Fibroblast of lung (primary cell): ENCODE data around the gene SLF2. TPM values are rescaled to one million over a fixed set of nuclear protein-coding genes. Genes with fewer than 3 reads are reported as not detected.

Source experiments
- DNase-seq, 2 donors: peaks; one replicate each; pipeline versions ENCODE4 v3.0.0 to v3.0.0-alpha.2; 2010; ENCODE audit warnings: low read depth in 2 of 2
- H2AFZ ChIP-seq: 2 replicates; pipeline ENCODE4 v1.5.1; 2012; ENCODE audit warnings: low read length, control low read depth, inconsistent platforms
- H3K27ac ChIP-seq: 2 replicates; pipeline ENCODE4 v1.5.1; 2011; ENCODE audit warnings: low read length, control low read depth; ENCODE audit not compliant: insufficient read depth
- H3K27me3 ChIP-seq: 2 replicates; pipeline ENCODE4 v1.5.1; 2011; ENCODE audit warnings: mild to moderate bottlenecking, low read length; ENCODE audit not compliant: control insufficient read depth, insufficient read depth
- H3K36me3 ChIP-seq: 2 replicates; pipeline ENCODE4 v1.5.1; 2011; ENCODE audit warnings: low read length; ENCODE audit not compliant: control insufficient read depth, insufficient read depth
- H3K4me1 ChIP-seq: 2 replicates; pipeline ENCODE4 v1.5.1; 2011; ENCODE audit warnings: low read length; ENCODE audit not compliant: control insufficient read depth, insufficient read depth; ENCODE audit errors: extremely low read depth
- H3K4me2 ChIP-seq: 2 replicates; pipeline ENCODE4 v1.5.1; 2011; ENCODE audit warnings: low read length, control low read depth; ENCODE audit not compliant: insufficient read depth; ENCODE audit errors: extremely low read depth
- H3K4me3 ChIP-seq, 4 experiments: fragments of 200-600 bp in 1 of 4; sonication (generic) in 1 of 4; replicated peaks in 1 of 4; 2 replicates each; pipeline ENCODE4 v1.5.1; 2011 to 2016; ENCODE audit warnings: low read length in 4 of 4, low read depth in 3 of 4, mild to moderate bottlenecking in 3 of 4, control low read depth in 2 of 4, inconsistent platforms in 1 of 4, mixed read lengths in 1 of 4; ENCODE audit not compliant: insufficient read depth in 1 of 4; ENCODE audit errors: control extremely low read depth in 1 of 4
- H3K79me2 ChIP-seq: 2 replicates; pipeline ENCODE4 v1.5.1; 2012; ENCODE audit warnings: mild to moderate bottlenecking, low read length, inconsistent platforms; ENCODE audit not compliant: control insufficient read depth, insufficient read depth
- H3K9ac ChIP-seq: 2 replicates; pipeline ENCODE4 v1.5.1; 2011; ENCODE audit warnings: mild to moderate bottlenecking, low read length, control low read depth; ENCODE audit not compliant: insufficient read depth
- H3K9me3 ChIP-seq: 2 replicates; pipeline ENCODE4 v1.5.1; 2012; ENCODE audit warnings: low read depth, low read length; ENCODE audit not compliant: control insufficient read depth, insufficient read depth
- H4K20me1 ChIP-seq: 2 replicates; pipeline ENCODE4 v1.5.1; 2011; ENCODE audit warnings: low read length; ENCODE audit not compliant: control insufficient read depth, insufficient read depth; ENCODE audit errors: extremely low read depth
- CTCF ChIP-seq, 2 donors: IDR thresholded peaks in 1 of 2; conservative IDR thresholded peaks in 1 of 2; 1 replicate in 1 of 2; 2 replicates in 1 of 2; pipeline ENCODE4 v1.5.1; 2011 to 2012; ENCODE audit warnings: low read length in 2 of 2, control low read depth in 1 of 2, inconsistent platforms in 1 of 2, low read depth in 1 of 2, mild to moderate bottlenecking in 1 of 2
- EZH2 ChIP-seq: IDR thresholded peaks from 2 replicates; pipeline ENCODE4 v1.5.1; 2012; ENCODE audit warnings: low read length, control low read depth, mild to moderate bottlenecking; ENCODE audit errors: missing control alignments
- polyA plus RNA-seq, 2 donors: library from polyadenylated mRNA; depleted of rRNA in 1 of 2; stranded (reverse) in 1 of 2; unstranded in 1 of 2; fragments of >200 nt; gene quantifications; 2 replicates each; pipeline ENCODE4 v1.2.1, GENCODE V29; 2011 to 2012; ENCODE audit warnings: missing spikeins in 1 of 2
- total RNA-seq: library from RNA; depleted of rRNA; stranded (reverse); fragments of >200 nt; gene quantifications from 2 replicates; pipeline ENCODE4 v1.2.1, GENCODE V29; 2014

The SLF2 gene
- total and polyA plus RNA-seq, 2 donors (not counting 1 experiment from before 2014, with no cell fraction given) = 16.6 to 32.5 TPM

DNA sequence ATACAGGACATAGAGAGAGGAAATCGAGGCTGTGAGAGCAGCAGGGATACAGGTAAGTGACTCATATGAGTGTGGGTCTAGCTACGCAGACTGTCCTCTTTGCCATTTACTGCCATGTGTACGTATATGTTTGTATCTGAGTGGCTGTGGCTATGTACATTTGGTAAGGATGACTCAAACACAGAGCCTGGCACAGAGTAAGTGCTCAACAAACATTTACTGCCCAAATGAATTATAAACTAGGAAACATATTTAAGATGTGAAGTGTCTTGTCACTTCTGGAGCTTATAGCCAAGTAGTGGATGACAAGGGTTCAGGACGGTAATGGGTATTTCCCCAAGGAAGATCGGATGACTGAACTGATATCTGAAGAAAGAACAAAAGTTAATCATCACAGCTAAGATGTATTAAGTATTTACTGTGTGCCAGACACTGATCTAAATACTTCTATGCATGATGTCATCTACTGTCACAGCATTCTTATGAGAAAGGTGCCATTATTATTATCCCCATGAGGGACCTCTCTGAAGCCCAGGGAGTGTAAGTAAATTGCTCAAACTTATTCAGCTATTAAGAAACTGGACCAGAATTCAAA is 68.5 kb downstream of the SLF2 start:
- Histone ChIP-seq H3K9ac (no peak overlapping the region), H3K4me2 (no peak overlapping the region), H4K20me1 (no peaks in the 10 kb centered on the region), H3K4me3 (no peak overlapping the region), H3K9me3 (no peaks in the 10 kb centered on the region), H2AFZ (no peak overlapping the region), H3K27ac (no peak overlapping the region), H3K4me1 (no peaks in the 10 kb centered on the region), H3K79me2 (no peaks in the 10 kb centered on the region), H3K36me3 (peaks cover 9% of the 10 kb centered on the region), H3K27me3 (no peaks in the 10 kb centered on the region)
- DNase-seq = no peak
- TF ChIP-seq CTCF (conservative IDR thresholded peaks at IDR 0.05 in 1 of 2, IDR thresholded peaks at IDR 0.05 in 1 of 2; ENCODE audit: low read depth in 1 of 2, low read length in 2 of 2) (no peak), EZH2 (no peak)

DNA sequence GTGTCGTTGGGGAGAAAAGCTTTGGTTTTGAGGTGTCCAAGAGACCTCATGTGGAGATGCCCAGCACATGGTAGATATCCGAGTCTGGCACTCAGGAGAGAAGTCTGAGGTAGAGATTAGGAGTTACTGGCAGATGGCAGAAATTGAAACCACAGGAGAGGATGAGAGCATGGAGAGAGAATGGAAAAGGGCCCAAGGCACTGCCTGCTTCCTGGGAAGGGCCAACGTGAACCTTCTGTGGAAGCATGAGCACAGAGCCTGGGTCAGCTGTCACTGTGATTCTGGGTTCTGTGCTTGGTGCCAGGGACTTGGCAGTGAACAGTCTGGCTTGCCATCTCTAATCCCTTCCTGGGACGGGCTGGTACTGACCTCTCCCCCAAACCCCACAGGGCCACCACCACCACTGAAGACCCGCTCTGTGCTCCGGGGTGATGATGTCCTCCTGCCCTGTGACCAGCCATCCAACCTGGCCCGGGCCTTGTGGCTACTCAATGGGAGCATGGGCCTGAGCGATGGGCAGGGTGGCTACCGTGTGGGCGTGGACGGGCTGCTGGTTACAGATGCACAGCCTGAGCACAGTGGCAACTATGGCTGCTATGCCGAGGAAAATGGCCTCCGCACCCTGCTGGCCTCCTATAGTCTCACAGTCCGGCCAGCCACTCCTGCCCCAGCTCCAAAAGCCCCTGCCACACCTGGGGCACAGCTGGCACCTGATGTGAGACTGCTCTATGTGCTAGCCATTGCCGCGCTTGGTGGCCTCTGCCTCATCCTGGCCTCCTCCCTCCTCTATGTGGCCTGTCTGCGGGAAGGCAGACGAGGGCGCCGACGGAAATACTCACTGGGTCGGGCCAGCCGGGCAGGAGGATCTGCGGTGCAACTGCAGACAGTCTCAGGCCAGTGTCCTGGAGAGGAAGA is 70.4 kb downstream of the SLF2 start:
- no peak for DNase-seq
- no peak overlapping the region for H2AFZ ChIP-seq
- H4K20me1 ChIP-seq = no peaks in the 10 kb centered on the region
- no peak overlapping the region for H3K27ac ChIP-seq
- no peak for TF ChIP-seq EZH2
- TF ChIP-seq CTCF (conservative IDR thresholded peaks at IDR 0.05 in 1 of 2, IDR thresholded peaks at IDR 0.05 in 1 of 2; ENCODE audit: low read depth in 1 of 2, low read length in 2 of 2) = no peak
- no peaks in the 10 kb centered on the region for H3K27me3 ChIP-seq
- H3K79me2 ChIP-seq = peaks cover 15% of the 10 kb centered on the region
- no peak overlapping the region for H3K4me3 ChIP-seq
- H3K36me3 ChIP-seq = peaks cover 9% of the 10 kb centered on the region
- H3K9me3 ChIP-seq = no peaks in the 10 kb centered on the region
- peaks cover 6% of the 10 kb centered on the region for H3K4me1 ChIP-seq
- no peak overlapping the region for H3K4me2 ChIP-seq
- no peak overlapping the region for H3K9ac ChIP-seq

GRCh38 chr10:100983868-100984671 is 71.3 kb downstream of the SLF2 start:
- no peak overlapping the region for H3K9ac ChIP-seq
- H3K4me2 ChIP-seq = no peak overlapping the region
- H3K4me1 ChIP-seq = peaks cover 8% of the 10 kb centered on the region
- H3K36me3 ChIP-seq = peaks cover 9% of the 10 kb centered on the region
- TF ChIP-seq CTCF (conservative IDR thresholded peaks at IDR 0.05 in 1 of 2, IDR thresholded peaks at IDR 0.05 in 1 of 2; ENCODE audit: low read depth in 1 of 2, low read length in 2 of 2) = no peak
- TF ChIP-seq EZH2 = no peak
- H2AFZ ChIP-seq = no peak overlapping the region
- peaks cover 23% of the 10 kb centered on the region for H3K79me2 ChIP-seq
- no peaks in the 10 kb centered on the region for H3K9me3 ChIP-seq
- no peak overlapping the region for H3K4me3 ChIP-seq
- H3K27me3 ChIP-seq = no peaks in the 10 kb centered on the region
- H3K27ac ChIP-seq = no peak overlapping the region
- H4K20me1 ChIP-seq = no peaks in the 10 kb centered on the region
- no peak for DNase-seq
